ENCODE measurements around the gene ZFX.

DNA sequence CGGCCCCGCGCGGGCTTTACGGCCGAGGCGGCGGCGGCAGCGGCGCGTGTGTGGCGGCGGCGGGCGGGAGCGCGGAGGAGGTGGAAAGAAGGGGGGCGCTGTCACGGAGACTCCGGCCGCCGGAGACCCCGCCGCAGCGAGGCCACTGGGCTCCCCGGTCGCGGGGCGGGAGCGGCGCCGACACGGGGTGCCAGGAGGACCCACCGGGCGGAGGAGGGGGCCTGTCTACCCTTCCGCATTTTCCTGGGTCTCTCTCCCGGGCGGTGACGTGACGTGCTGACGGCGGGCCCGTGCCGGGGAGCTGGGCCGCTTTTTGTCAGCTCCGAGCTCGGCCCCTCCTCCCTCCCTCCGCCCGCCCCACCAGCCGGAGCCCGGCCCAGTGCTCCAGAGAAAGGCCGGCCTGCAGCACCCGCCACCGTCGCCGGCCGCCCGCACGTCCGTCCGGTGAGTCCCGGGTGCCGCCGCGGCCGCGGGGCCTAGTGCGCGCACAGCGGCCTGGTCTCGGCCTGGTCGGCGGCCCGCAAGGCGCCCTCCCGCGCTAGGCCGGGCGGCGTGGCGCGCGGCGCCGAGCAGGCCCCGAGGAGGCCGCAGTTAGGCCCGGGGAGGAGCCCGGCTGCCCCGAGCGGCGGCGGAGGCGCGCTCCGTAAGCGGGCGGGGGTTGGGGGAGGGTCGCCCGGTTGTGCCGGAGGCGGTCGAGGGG, at the start of gene ZFX:
- TF ChIP-seq, protein P1, sequence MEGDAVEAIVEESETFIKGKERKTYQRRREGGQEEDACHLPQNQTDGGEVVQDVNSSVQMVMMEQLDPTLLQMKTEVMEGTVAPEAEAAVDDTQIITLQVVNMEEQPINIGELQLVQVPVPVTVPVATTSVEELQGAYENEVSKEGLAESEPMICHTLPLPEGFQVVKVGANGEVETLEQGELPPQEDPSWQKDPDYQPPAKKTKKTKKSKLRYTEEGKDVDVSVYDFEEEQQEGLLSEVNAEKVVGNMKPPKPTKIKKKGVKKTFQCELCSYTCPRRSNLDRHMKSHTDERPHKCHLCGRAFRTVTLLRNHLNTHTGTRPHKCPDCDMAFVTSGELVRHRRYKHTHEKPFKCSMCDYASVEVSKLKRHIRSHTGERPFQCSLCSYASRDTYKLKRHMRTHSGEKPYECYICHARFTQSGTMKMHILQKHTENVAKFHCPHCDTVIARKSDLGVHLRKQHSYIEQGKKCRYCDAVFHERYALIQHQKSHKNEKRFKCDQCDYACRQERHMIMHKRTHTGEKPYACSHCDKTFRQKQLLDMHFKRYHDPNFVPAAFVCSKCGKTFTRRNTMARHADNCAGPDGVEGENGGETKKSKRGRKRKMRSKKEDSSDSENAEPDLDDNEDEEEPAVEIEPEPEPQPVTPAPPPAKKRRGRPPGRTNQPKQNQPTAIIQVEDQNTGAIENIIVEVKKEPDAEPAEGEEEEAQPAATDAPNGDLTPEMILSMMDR (IDR thresholded peaks at IDR 0.05): no peak
- TF ChIP-seq POLR2A (IDR thresholded peaks at IDR 0.05) (peak in 1 of 2 donors; percentile 57), POLR2AphosphoS5 (IDR thresholded peaks at IDR 0.05) (no peak), EP300 (IDR thresholded peaks at IDR 0.05) (no peak)

All from suprapubic skin (tissue), 4 donors.